GM12872 (cell line): Measurements from ENCODE around the gene CHMP2B.

Experiments used
- TF ChIP-seq, protein P1 (sequence below): IDR thresholded peaks from 3 replicates; pipeline ENCODE4 v1.5.1; 2011; ENCODE audit warnings: low read depth, mild to moderate bottlenecking, low read length, moderate library complexity; ENCODE audit not compliant: insufficient read depth

The CHMP2B gene

DNA sequence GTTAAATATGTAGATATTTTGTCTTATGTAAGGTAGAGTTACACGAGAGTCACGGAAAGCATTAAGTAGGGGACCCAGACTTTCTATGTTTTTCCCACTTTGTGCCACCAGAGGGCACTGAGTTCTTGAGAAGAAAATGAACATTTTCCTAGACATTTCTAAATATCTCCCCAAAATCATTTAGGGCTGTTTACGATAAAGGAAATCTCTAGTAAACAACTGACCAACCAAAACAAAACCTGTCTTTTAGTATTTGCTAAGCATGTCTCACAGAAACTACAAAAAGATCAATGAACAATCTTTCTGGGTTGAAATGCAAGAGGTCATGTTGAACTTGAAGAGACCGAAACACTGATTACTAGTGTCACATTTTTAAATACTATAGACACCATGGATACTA is 33.2 kb downstream of the CHMP2B start:
- TF ChIP-seq, protein P1, sequence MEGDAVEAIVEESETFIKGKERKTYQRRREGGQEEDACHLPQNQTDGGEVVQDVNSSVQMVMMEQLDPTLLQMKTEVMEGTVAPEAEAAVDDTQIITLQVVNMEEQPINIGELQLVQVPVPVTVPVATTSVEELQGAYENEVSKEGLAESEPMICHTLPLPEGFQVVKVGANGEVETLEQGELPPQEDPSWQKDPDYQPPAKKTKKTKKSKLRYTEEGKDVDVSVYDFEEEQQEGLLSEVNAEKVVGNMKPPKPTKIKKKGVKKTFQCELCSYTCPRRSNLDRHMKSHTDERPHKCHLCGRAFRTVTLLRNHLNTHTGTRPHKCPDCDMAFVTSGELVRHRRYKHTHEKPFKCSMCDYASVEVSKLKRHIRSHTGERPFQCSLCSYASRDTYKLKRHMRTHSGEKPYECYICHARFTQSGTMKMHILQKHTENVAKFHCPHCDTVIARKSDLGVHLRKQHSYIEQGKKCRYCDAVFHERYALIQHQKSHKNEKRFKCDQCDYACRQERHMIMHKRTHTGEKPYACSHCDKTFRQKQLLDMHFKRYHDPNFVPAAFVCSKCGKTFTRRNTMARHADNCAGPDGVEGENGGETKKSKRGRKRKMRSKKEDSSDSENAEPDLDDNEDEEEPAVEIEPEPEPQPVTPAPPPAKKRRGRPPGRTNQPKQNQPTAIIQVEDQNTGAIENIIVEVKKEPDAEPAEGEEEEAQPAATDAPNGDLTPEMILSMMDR: peak; percentile 68

DNA sequence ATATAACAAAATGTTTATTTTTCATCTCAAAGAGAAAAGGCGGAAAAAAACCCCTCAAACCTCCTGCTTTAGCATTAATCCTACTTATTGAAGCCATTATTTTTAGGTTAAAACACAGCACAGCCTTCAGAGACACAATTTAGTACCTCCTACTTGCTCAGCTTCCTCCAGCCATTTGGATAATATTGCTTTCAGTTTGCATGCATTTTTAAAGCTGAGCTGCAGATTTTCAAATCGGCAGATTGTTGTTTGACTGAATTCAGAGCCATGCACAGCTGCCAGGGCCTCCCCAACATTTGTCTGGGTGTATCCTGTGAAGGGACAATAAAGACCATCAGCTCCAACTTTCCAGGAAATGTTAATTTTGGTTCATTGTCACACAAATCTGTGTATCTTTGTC is 34.8 kb downstream of the CHMP2B start:
- TF ChIP-seq, protein P1: no peak

DNA sequence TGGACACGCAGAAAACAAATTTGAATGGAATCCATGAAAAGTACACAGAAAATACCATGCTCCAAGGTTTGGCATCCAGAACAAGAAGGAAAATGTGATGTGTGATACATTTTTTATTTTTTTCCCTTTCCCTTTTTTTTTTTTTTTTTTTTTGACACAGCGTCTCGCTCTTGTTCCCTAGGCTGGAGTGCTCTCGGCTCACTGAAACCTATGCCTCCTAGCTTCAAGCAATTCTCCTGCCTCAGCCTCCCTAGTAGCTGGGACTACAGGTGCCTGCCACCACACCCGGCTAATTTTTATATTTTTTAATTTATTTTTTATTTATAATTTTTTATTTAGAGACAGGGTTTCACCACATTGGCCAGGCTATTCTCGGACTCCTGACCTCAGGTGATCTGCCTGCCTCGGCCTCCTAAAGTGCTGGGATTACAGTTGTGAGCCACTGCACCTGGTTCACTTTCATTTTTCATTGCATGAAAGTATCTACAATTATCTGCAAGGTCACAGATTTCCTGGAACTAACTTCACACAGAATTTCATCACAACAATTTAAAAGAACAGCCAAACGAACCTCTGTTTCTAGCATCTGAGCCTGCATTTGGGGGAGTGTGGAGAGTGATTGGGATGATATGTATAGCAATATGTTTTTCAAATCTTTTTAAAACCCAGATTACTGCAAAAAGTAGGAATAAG is 41.0 kb downstream of the CHMP2B start:
- TF ChIP-seq, protein P1: no peak

DNA sequence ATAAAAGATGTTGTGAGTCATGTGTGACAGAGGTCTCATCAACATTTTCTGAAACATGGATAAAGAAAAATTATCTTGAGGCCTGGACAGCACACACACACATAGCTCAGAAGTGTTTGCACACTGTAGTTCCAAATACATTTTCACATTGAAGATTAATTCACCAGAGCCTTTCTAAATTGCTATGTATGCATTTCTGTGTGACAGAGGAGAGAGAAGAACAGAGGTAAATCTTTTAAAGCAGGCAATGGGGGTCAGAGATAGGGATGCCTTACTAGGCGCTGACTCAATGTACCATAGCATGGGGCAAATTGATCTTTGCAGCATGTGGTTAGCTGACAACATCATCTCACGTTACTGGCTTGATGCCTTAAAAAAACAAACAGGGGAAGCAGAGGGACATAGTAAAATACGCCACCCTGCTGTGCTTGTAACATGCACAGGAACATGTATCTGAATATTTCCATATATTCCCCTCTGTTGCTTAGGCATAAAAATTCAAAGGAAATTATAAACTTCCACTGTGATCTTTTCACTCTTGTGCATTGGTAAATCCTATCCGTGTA is 41.6 kb downstream of the CHMP2B start:
- TF ChIP-seq, protein P1: no peak

DNA sequence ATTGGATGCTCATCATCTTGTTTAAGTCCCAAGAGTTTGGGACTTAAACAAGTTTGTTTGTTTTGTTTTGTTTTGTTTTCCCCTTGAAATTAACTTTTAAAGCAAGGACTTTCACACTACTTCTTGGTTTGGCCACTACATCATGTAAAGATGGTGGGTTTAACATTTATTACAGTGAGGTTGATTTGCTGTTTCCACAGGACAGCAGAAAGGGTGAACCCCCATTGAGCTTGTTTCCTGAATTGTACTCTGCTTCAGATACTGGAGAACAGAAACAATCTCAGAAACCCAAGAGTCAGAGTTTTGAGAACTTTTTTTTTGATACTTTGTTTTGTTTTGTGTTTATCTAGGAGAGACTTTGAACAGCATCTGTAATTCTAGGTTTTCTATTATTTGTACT is 42.6 kb downstream of the CHMP2B start:
- TF ChIP-seq, protein P1: no peak

DNA sequence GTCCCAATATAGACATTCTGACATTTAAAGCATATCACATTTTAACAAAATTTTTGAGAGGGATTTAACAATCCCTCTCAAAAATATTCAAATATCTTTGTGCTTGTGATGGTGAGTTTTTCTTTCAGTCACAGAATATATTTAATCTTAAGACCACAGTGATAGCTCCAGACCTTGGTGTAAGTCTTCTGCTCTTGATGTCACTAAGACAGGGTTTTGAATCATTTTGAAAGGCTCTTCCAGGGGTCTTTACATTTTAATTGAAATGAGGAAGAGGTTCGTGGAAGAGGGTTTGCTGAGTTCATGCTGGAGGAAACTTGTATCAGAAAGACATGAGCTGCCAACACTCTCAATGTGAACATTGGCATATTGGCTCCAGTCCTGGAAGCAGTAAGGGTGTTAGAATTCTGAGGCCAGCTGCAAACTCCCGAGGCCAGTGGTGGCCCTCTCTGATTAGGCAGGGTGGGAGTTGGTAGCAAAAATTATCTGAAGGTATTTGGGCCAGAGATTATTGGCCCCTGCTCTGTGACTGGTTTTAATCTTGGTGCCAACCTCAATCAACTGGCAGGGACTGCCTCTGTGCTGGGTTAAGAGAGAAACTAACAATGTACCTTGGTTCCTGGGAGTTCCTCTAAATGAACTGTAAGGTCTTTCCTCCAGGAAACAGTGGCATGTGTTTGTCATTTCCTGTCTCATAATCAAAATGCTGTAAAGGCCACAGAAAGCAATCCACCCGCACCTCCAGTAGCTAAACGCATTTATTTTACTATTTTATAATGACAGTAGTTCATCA is 44.0 kb downstream of the CHMP2B start:
- TF ChIP-seq, protein P1: no peak

DNA sequence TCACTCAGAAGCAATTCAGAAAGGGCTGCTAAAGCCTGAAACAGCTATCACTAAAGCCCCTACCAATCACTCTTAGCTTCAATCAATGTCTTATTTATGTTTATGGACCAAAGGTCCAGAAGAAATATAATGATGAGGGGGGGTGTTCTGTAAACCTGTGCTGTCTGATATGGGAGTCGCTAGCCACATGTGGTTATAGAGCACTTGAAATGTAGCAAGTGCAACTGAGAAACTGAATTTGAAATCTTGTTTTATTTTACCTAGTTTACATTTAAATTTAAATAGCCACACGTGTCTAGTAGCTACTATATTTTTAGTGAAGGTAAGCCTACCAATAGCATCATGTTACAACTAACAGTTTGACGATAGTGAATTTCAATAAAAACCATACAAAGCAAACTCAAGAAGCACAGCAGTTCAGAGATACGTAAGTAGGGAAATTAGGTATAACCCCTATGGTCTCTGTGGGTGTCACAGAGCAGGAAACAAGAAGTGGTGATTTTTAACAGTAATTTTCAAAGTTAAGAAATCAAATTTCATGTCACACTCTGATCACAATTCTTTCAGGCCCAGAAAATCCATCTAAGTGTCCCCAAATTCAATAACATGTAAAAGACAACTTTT is 45.7 kb downstream of the CHMP2B start:
- TF ChIP-seq, protein P1: no peak
